Karpas-422 (cell line): ENCODE measurements around the gene CPLX4. TPM values are rescaled to one million over a fixed set of nuclear protein-coding genes. Genes with fewer than 3 reads are reported as not detected.

Experiments used
- DNase-seq: peaks from one replicate; pipeline ENCODE4 v3.0.0-alpha.2; 2015
- H2AFZ ChIP-seq: fragments of 200-600 bp; sonication (generic); 2 replicates; pipeline ENCODE4 v1.6.1; 2014; ENCODE audit warnings: antibody characterized with exemption, low read length, mixed read lengths
- H3K27ac ChIP-seq: fragments of 200-600 bp; sonication (generic); 2 replicates; pipeline ENCODE4 v1.5.1; 2014; ENCODE audit warnings: mild to moderate bottlenecking, low read length, moderate library complexity
- H3K27me3 ChIP-seq: fragments of 200-600 bp; sonication (generic); 2 replicates; pipeline ENCODE4 v1.6.1; 2014; ENCODE audit warnings: low read length, mixed read lengths
- H3K36me3 ChIP-seq: fragments of 200-600 bp; sonication (generic); 2 replicates; pipeline ENCODE4 v1.6.1; 2014; ENCODE audit warnings: low read length, mixed read lengths; ENCODE audit not compliant: insufficient read depth
- H3K4me1 ChIP-seq: fragments of 200-600 bp; sonication (generic); 2 replicates; pipeline ENCODE4 v1.6.1; 2014; ENCODE audit warnings: mild to moderate bottlenecking, low read length, mixed read lengths
- H3K4me2 ChIP-seq: fragments of 200-600 bp; sonication (generic); 2 replicates; pipeline ENCODE4 v1.6.1; 2014; ENCODE audit warnings: low read length, low read depth, mild to moderate bottlenecking; ENCODE audit not compliant: poor library complexity, severe bottlenecking
- H3K4me3 ChIP-seq: fragments of 200-600 bp; sonication (generic); 2 replicates; pipeline ENCODE4 v1.5.1; 2014; ENCODE audit warnings: mild to moderate bottlenecking, antibody characterized with exemption, low read length, mixed read lengths
- H3K79me2 ChIP-seq: fragments of 200-600 bp; sonication (generic); 2 replicates; pipeline ENCODE4 v1.6.1; 2014; ENCODE audit warnings: mild to moderate bottlenecking, low read length, mixed read lengths
- H3K9ac ChIP-seq: fragments of 200-600 bp; sonication (generic); 2 replicates; pipeline ENCODE4 v1.6.0; 2014; ENCODE audit warnings: low read length
- H3K9me2 ChIP-seq: fragments of 200-600 bp; sonication (generic), shearing (Covaris generic); replicated peaks from 2 replicates; pipeline ENCODE4 v1.6.0; 2014; ENCODE audit warnings: mild to moderate bottlenecking, low read length, moderate library complexity; ENCODE audit not compliant: insufficient read depth
- H3K9me3 ChIP-seq: fragments of 300-700, 200-600 bp; sonication (generic); 2 replicates; pipeline ENCODE4 v1.6.1; 2014; ENCODE audit warnings: low read length, mixed read lengths
- H4K20me1 ChIP-seq: fragments of 200-600 bp; sonication (generic); 2 replicates; pipeline ENCODE4 v1.6.1; 2014; ENCODE audit warnings: mild to moderate bottlenecking, antibody characterized with exemption, low read length, low read depth; ENCODE audit not compliant: insufficient read depth
- total RNA-seq: library from RNA; depleted of rRNA; stranded (reverse); fragments of >200 nt; shearing (Covaris generic); gene quantifications from 2 replicates; pipeline ENCODE4 v1.2.3, GENCODE V29; 2014; ENCODE audit warnings: low replicate concordance; rRNA removed

The CPLX4 gene
- total RNA-seq, result not detected in 2 replicates

- Histone ChIP-seq H3K9me2 (no peaks in the 10 kb centered on the region), H3K27me3 (no peaks in the 10 kb centered on the region), H3K4me3 (no peak within 1 kb of the TSS), H3K9ac (no peak within 1 kb of the TSS), H4K20me1 (no peaks in the 10 kb centered on the region), H3K9me3 (no peaks in the 10 kb centered on the region), H3K4me1 (no peaks in the 10 kb centered on the region), H2AFZ (no peak within 1 kb of the TSS), H3K27ac (no peak within 1 kb of the TSS), H3K36me3 (no peaks in the 10 kb centered on the region), H3K4me2 (no peak within 1 kb of the TSS), H3K79me2 (no peaks in the 10 kb centered on the region)
- DNase-seq, result no peak
Measured at GRCh38 chr18:59318460-59319050, at the start of gene CPLX4. Gene CPLX4 (minus strand): TSS chr18:59318649. CDS start chr18:59318462, 187 bp downstream.

GRCh38 chr18:59360381-59360780, 41.9 kb upstream of the CPLX4 start:
- H3K4me3 ChIP-seq, result no peak overlapping the region
- peaks cover 9% of the 10 kb centered on the region; the same call in 1 of the 2 replicates for H3K36me3 ChIP-seq
- 0 out of 2 replicates have a peak, but pooled peaks cover 6% of the 10 kb centered on the region for H4K20me1 ChIP-seq
- H3K27me3 ChIP-seq, result no peaks in the 10 kb centered on the region
- H3K9me3 ChIP-seq, result no peaks in the 10 kb centered on the region
- H3K4me2 ChIP-seq, result peak overlapping the region; percentile 80
- H3K27ac ChIP-seq, result no peak overlapping the region
- H3K9ac ChIP-seq, result no peak overlapping the region
- H3K4me1 ChIP-seq, result peaks cover 36% of the 10 kb centered on the region
- H2AFZ ChIP-seq, result no peak overlapping the region
- no peak for DNase-seq
- peaks cover 36% of the 10 kb centered on the region for H3K79me2 ChIP-seq
- H3K9me2 ChIP-seq, result no peaks in the 10 kb centered on the region

GRCh38 chr18:59359576-59359952, 41.1 kb upstream of the CPLX4 start:
- H2AFZ ChIP-seq, result peak overlapping the region; percentile 75
- H3K4me2 ChIP-seq, result peak overlapping the region; percentile 80
- H3K9ac ChIP-seq, result peak overlapping the region; percentile 97
- H3K27ac ChIP-seq, result no peak overlapping the region
- H3K9me2 ChIP-seq, result no peaks in the 10 kb centered on the region
- H3K4me1 ChIP-seq, result peaks cover 36% of the 10 kb centered on the region
- peaks cover 45% of the 10 kb centered on the region for H3K79me2 ChIP-seq
- H3K36me3 ChIP-seq, result peaks cover 17% of the 10 kb centered on the region; the same call in 1 of the 2 replicates
- H3K27me3 ChIP-seq, result no peaks in the 10 kb centered on the region
- no peaks in the 10 kb centered on the region for H3K9me3 ChIP-seq
- no peak for DNase-seq
- H3K4me3 ChIP-seq, result peak overlapping the region; percentile 98
- H4K20me1 ChIP-seq, result 0 out of 2 replicates have a peak, but pooled peaks cover 6% of the 10 kb centered on the region

- peak within 1 kb of the TSS; percentile 98 for H3K4me3 ChIP-seq
- H3K4me2 ChIP-seq, result peak within 1 kb of the TSS; percentile 80
- peaks cover 49% of the 10 kb centered on the region for H3K79me2 ChIP-seq
- H3K9ac ChIP-seq, result peak within 1 kb of the TSS; percentile 97
- H3K36me3 ChIP-seq, result peaks cover 23% of the 10 kb centered on the region; the same call in 1 of the 2 replicates
- H4K20me1 ChIP-seq, result 0 out of 2 replicates have a peak, but pooled peaks cover 6% of the 10 kb centered on the region
- peak; percentile 97 for DNase-seq
- H3K27me3 ChIP-seq, result no peaks in the 10 kb centered on the region
- H2AFZ ChIP-seq, result peak within 1 kb of the TSS; percentile 94
- peaks cover 36% of the 10 kb centered on the region for H3K4me1 ChIP-seq
- peak within 1 kb of the TSS; percentile 26 for H3K27ac ChIP-seq
- H3K9me2 ChIP-seq, result no peaks in the 10 kb centered on the region
- H3K9me3 ChIP-seq, result no peaks in the 10 kb centered on the region
Measured at GRCh38 chr18:59358712-59359575, 40.5 kb upstream of the CPLX4 start, which contains the start of gene LMAN1. Gene LMAN1 (minus strand): TSS chr18:59359265. CDS start chr18:59359244, 21 bp downstream.

- H3K9ac ChIP-seq, result peak overlapping the region; percentile 97
- peak overlapping the region; percentile 80 for H3K4me2 ChIP-seq
- DNase-seq, result peak; percentile 80
- H3K9me2 ChIP-seq, result no peaks in the 10 kb centered on the region
- H3K4me1 ChIP-seq, result peaks cover 36% of the 10 kb centered on the region
- H3K27ac ChIP-seq, result peak overlapping the region; percentile 26
- peaks cover 52% of the 10 kb centered on the region for H3K79me2 ChIP-seq
- 0 out of 2 replicates have a peak, but pooled peaks cover 6% of the 10 kb centered on the region for H4K20me1 ChIP-seq
- no peaks in the 10 kb centered on the region for H3K9me3 ChIP-seq
- H3K4me3 ChIP-seq, result peak overlapping the region; percentile 98
- H3K36me3 ChIP-seq, result peaks cover 29% of the 10 kb centered on the region; the same call in 1 of the 2 replicates
- no peaks in the 10 kb centered on the region for H3K27me3 ChIP-seq
- peak overlapping the region; percentile 94; the same call in 1 of the 2 replicates for H2AFZ ChIP-seq
Measured at GRCh38 chr18:59358414-59358711, 39.9 kb upstream of the CPLX4 start.

GRCh38 chr18:59357928-59358327, 39.5 kb upstream of the CPLX4 start:
- H3K79me2 ChIP-seq, result peaks cover 54% of the 10 kb centered on the region
- H3K27me3 ChIP-seq, result no peaks in the 10 kb centered on the region
- H3K9ac ChIP-seq, result peak overlapping the region; percentile 97
- H2AFZ ChIP-seq, result no peak overlapping the region
- H3K9me2 ChIP-seq, result no peaks in the 10 kb centered on the region
- H3K27ac ChIP-seq, result peak overlapping the region; percentile 26
- peak; percentile 47 for DNase-seq
- 0 out of 2 replicates have a peak, but pooled peaks cover 6% of the 10 kb centered on the region for H4K20me1 ChIP-seq
- H3K4me2 ChIP-seq, result peak overlapping the region; percentile 80
- H3K9me3 ChIP-seq, result no peaks in the 10 kb centered on the region
- peak overlapping the region; percentile 98 for H3K4me3 ChIP-seq
- peaks cover 36% of the 10 kb centered on the region for H3K4me1 ChIP-seq
- H3K36me3 ChIP-seq, result peaks cover 34% of the 10 kb centered on the region; the same call in 1 of the 2 replicates

GRCh38 chr18:59354731-59355130, 36.3 kb upstream of the CPLX4 start:
- Histone ChIP-seq H3K36me3 (peaks cover 59% of the 10 kb centered on the region), H3K27ac (no peak overlapping the region), H3K79me2 (peaks cover 64% of the 10 kb centered on the region)

More at GRCh38 chr18:59354731-59355130, 36.3 kb upstream of the CPLX4 start:
- peaks cover 34% of the 10 kb centered on the region for H3K4me1 ChIP-seq
- 0 out of 2 replicates have a peak, but pooled peaks cover 6% of the 10 kb centered on the region for H4K20me1 ChIP-seq
- H3K9ac ChIP-seq, result no peak overlapping the region
- H2AFZ ChIP-seq, result no peak overlapping the region
- H3K9me3 ChIP-seq, result no peaks in the 10 kb centered on the region
- no peaks in the 10 kb centered on the region for H3K9me2 ChIP-seq
- H3K4me2 ChIP-seq, result no peak overlapping the region
- H3K27me3 ChIP-seq, result no peaks in the 10 kb centered on the region
- peak; percentile 12 for DNase-seq
- no peak overlapping the region for H3K4me3 ChIP-seq
